LNCAP (cell line): Measurements from ENCODE around the gene NDUFS2.

Source experiments
- TF ChIP-seq, protein P1 (sequence below): fragments of 450-650 bp; IDR thresholded peaks from 2 replicates; pipeline ENCODE4 v1.5.1; 2017; ENCODE audit warnings: mild to moderate bottlenecking

Gene NDUFS2

DNA sequence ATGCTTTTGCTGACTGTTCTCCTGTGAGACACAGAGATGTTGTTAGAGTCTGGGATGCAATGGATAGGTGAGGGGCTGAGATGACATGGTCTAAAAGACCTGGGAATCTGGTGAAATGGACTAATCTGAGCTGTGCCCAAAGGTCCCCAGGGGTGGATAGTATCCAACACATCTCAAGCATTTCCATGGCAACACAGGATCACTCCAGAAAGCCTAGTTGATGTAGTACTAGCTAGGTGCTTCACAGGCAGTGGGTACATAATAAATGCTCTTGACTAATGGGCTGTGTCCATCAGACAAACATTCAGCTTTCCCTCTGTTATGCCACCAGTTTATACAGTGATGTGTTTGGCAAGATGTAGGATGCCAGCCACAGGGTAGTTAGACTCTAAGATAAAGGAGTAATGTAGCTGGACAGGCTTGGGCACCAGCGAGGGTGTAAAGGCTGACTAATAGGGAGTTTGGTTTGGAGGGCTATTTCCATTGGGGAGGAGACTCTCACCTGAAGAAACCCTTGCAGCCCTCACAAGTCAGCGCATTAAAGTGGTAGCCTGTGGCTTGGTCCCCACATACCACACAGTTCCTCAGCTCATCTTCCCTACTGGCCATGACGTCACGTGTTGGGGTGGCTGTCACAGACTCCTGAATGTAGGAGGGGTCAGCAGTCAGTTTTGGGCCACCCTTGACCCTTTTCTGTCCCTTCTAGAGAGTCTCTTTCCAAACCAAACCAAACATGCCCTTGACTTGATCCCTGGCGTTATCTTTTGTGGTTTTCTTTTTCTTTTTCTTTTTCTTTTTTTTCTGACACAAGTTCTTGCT lies 34.0 kb downstream of the NDUFS2 start:
- TF ChIP-seq, protein P1, sequence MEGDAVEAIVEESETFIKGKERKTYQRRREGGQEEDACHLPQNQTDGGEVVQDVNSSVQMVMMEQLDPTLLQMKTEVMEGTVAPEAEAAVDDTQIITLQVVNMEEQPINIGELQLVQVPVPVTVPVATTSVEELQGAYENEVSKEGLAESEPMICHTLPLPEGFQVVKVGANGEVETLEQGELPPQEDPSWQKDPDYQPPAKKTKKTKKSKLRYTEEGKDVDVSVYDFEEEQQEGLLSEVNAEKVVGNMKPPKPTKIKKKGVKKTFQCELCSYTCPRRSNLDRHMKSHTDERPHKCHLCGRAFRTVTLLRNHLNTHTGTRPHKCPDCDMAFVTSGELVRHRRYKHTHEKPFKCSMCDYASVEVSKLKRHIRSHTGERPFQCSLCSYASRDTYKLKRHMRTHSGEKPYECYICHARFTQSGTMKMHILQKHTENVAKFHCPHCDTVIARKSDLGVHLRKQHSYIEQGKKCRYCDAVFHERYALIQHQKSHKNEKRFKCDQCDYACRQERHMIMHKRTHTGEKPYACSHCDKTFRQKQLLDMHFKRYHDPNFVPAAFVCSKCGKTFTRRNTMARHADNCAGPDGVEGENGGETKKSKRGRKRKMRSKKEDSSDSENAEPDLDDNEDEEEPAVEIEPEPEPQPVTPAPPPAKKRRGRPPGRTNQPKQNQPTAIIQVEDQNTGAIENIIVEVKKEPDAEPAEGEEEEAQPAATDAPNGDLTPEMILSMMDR: no peak

DNA sequence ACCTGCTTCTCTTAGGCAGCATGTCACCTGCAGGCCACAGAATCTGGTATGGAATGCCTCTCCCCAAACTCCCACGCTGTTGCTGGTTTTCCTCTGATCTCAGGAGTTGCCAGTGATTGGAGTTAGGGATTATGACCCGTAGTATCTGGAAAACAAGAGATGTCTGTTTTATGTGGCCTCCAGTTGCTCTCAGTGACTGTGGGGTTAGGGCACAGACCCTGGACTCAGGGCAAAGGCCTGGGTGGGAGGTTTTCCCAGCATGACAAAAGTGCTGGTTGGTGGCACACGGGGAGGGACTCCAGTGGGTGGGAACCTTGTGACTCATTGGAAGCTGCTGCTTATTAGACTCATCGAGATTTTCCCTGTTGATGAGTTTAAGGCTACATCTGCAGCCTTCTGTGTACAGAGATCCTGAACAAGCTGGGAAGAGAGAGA lies 35.9 kb downstream of the NDUFS2 start, which contains the start of gene NR1I3:
TSS of gene NR1I3 (minus strand) at position 165 of the 435 bp plus-strand sequence. CDS start 1,638 bp downstream, outside the sequence.
- TF ChIP-seq, protein P1: no peak

DNA sequence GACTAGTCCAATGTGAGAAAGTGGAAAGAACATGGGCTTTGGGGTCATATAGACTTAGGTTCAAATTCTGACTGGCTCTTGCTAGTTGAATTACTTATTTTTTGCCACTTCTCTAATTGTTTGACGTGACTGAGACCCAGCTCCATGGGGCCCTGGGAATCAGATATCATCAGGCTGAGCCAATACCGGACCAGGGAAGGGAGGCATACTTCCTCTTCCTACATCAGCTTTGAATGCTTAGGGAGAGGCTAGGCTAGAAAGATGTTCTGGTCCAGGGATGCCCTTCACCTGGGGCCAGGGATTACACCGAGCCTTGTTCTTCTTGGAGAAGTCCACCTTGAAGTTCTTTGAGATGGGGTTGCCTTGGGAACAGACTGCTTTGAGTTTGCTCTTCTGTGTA lies 39.5 kb downstream of the NDUFS2 start:
- TF ChIP-seq, protein P1: no peak

DNA sequence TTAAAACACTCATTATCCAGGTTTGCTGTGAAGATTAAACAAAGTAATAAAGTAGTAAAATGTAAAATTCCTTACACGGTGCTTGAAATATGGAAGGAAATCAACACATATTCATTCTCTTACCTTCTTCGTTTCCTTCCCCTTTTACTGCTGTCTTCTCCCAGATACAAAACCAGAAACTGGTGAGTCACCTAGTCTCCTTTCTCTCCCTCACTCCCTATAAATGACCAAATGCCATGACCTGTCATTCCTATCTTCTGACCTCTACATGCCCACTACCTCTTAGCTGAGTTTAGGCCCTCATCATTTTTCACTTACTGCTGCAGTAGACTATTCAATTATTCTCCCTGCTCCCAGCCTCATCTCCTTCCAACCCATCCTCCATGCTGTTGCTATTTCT lies 40.1 kb downstream of the NDUFS2 start:
- TF ChIP-seq, protein P1: no peak

DNA sequence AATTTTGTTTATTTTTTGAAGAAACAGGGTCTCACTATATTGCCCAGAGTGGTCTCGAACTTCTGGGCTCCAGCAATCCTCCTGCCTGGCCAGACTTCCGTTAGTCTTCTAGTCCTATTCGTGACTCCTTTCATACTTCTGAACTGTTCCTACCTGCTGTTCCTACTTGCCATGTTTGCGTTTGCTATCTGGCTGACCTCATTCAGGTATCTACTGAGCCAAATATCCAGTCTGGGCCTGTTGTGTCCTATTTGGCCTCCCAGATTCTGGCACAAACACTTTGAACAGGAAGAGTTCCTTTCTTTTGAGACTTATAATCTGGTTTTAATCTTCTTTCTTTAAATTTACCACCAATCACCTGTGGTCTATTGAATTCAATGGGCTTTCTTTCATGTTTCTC lies 42.7 kb downstream of the NDUFS2 start:
- TF ChIP-seq, protein P1: no peak

DNA sequence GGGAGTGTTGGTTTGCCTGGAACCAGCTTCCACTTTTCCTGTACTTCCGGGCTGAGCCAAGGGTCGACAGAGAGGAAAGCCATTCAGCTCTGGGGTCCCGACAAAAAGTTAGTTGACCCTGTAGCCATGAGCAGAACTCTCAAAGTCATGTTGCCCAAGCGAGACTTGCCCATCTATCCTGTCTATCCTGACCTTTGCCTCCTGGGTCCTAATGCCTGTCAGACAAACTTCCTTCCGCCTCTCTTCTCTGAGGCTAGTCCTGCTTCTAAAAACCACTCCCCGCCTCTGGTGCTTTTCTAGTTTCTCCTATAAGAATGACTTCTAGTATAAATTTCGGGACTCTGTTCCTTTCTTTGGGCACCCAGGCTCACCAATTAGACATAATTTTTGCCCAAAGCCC lies 48.7 kb downstream of the NDUFS2 start:
- TF ChIP-seq, protein P1: no peak

DNA sequence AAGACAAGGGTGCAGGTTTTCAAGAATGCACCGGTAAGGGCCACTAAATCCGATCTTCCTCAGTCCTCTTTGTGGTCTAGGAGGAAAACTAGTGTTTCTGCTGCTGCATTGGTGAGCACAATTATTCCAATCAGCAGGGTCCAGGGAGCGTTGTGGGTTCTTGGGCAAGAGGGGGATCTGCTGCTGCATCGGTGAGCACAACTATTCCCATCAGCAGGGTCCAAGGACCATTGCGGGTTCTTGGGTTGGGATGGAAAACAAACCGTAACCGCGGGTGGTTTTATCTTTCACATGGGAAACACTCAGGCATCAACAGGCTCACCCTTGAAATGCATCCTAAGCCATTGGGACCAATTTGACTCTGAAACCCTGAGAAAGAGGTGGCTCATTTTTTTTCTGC lies 49.4 kb downstream of the NDUFS2 start:
- TF ChIP-seq, protein P1: no peak
